Measurements from ENCODE around the gene BRINP1.

GRCh38 chr9:119257592-119257991, 111.6 kb downstream of the BRINP1 start:
- no peak for TF ChIP-seq CTCF (IDR thresholded peaks at IDR 0.05; ENCODE audit: insufficient read depth, low read length)
- no peak for TF ChIP-seq POLR2AphosphoS5 (IDR thresholded peaks at IDR 0.05; ENCODE audit: low read depth)

All from HL-60 (cell line).